ENCODE results near the gene GNGT1. TPM values are rescaled to one million over a fixed set of nuclear protein-coding genes. Genes with fewer than 3 reads are reported as not detected.

The GNGT1 gene
- polyA plus RNA-seq, 1 of the 3 experiments (the other 2 are of a cell fraction) = 0.15 TPM

DNA sequence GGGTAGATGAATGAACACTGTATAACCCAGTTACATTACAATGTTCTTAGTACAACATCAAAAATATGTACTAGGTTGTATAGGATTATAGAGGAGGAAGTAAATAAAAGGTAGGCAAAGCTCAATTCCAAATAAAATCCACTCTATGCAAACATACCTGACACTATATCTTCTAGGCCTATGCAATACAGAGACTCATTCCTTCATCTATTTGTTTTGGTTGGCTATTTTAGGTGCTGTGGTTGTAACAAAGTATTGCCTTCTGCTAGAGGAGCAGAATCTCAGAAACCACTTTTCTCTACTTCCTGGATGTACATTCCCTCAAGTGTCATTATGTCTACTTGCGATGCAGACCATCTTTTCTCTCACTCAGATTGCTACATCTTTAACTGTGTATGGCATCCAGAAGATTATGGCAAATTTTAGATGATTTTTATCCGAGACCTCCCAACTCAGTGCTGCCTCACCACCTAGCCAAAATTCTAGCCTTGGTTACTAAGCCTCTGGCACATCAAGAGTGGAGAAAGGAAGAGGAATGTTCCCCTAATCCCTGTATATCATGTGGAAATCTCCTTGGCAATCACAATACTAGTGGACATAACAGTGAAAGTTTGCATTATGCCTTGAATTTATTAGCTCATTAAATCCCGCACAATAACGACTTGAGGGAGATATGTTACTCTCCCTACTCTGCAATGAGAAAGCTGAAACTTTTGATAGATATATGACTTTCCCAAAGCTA is 10.3 kb upstream of the GNGT1 start (continued):
- no peak for TF ChIP-seq FOXM1 (IDR thresholded peaks at IDR 0.05; ENCODE audit: low read depth)

DNA sequence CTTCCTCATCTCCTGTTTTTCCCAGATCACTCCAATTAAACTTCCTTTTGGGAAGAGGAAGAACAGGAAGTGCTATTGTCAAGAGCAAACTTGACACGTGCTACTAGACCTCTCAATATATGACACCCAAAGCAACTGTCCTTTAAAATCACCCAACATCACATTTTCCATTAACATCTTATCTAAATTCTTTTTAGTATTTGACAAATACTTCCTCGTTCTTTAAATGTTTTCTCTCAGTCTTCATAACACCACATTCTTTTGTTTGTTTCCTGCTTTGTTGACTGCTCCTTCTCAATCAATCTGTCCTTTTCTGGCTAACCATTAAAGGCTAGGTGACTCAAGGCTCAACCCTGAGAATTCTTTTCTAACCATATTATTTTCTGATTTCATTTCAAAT is 8.7 kb upstream of the GNGT1 start:
- TF ChIP-seq RAD21 (IDR thresholded peaks at IDR 0.05; ENCODE audit: low read length) (no peak), POLR2AphosphoS5 (IDR thresholded peaks at IDR 0.05; ENCODE audit: low read depth, low read length) (no peak), FOXM1 (IDR thresholded peaks at IDR 0.05; ENCODE audit: low read depth) (no peak), JUND (IDR thresholded peaks at IDR 0.05) (no peak), RXRA (IDR thresholded peaks at IDR 0.05; ENCODE audit: borderline replicate concordance, low read depth) (no peak), FOXJ3 (CRISPR knock-in tag; IDR thresholded peaks at IDR 0.05) (no peak), SMC3 (IDR thresholded peaks at IDR 0.05; ENCODE audit: low read depth, low read length) (no peak), FOSL2 (IDR thresholded peaks at IDR 0.05; ENCODE audit: borderline replicate concordance, low read depth) (no peak), EP300 (IDR thresholded peaks at IDR 0.05; ENCODE audit: borderline replicate concordance in 1 of 2, low read depth in 1 of 2, low read length in 1 of 2) (no peak), NFIC (IDR thresholded peaks at IDR 0.05; ENCODE audit: borderline replicate concordance) (no peak), RCOR1 (IDR thresholded peaks at IDR 0.05; ENCODE audit: low read length) (no peak), YY1 (IDR thresholded peaks at IDR 0.05; ENCODE audit: low read depth) (no peak)
- TF ChIP-seq, protein P1, sequence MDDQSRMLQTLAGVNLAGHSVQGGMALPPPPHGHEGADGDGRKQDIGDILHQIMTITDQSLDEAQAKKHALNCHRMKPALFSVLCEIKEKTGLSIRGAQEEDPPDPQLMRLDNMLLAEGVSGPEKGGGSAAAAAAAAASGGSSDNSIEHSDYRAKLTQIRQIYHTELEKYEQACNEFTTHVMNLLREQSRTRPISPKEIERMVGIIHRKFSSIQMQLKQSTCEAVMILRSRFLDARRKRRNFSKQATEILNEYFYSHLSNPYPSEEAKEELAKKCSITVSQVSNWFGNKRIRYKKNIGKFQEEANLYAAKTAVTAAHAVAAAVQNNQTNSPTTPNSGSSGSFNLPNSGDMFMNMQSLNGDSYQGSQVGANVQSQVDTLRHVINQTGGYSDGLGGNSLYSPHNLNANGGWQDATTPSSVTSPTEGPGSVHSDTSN (IDR thresholded peaks at IDR 0.05) = no peak
- TF ChIP-seq, protein P2, sequence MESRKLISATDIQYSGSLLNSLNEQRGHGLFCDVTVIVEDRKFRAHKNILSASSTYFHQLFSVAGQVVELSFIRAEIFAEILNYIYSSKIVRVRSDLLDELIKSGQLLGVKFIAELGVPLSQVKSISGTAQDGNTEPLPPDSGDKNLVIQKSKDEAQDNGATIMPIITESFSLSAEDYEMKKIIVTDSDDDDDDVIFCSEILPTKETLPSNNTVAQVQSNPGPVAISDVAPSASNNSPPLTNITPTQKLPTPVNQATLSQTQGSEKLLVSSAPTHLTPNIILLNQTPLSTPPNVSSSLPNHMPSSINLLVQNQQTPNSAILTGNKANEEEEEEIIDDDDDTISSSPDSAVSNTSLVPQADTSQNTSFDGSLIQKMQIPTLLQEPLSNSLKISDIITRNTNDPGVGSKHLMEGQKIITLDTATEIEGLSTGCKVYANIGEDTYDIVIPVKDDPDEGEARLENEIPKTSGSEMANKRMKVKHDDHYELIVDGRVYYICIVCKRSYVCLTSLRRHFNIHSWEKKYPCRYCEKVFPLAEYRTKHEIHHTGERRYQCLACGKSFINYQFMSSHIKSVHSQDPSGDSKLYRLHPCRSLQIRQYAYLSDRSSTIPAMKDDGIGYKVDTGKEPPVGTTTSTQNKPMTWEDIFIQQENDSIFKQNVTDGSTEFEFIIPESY (IDR thresholded peaks at IDR 0.05; ENCODE audit: borderline replicate concordance, low read depth) = no peak
- TF ChIP-seq, protein P3, sequence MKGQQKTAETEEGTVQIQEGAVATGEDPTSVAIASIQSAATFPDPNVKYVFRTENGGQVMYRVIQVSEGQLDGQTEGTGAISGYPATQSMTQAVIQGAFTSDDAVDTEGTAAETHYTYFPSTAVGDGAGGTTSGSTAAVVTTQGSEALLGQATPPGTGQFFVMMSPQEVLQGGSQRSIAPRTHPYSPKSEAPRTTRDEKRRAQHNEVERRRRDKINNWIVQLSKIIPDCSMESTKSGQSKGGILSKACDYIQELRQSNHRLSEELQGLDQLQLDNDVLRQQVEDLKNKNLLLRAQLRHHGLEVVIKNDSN (IDR thresholded peaks at IDR 0.05; ENCODE audit: borderline replicate concordance, low read depth) = no peak
- TF ChIP-seq, protein P4, sequence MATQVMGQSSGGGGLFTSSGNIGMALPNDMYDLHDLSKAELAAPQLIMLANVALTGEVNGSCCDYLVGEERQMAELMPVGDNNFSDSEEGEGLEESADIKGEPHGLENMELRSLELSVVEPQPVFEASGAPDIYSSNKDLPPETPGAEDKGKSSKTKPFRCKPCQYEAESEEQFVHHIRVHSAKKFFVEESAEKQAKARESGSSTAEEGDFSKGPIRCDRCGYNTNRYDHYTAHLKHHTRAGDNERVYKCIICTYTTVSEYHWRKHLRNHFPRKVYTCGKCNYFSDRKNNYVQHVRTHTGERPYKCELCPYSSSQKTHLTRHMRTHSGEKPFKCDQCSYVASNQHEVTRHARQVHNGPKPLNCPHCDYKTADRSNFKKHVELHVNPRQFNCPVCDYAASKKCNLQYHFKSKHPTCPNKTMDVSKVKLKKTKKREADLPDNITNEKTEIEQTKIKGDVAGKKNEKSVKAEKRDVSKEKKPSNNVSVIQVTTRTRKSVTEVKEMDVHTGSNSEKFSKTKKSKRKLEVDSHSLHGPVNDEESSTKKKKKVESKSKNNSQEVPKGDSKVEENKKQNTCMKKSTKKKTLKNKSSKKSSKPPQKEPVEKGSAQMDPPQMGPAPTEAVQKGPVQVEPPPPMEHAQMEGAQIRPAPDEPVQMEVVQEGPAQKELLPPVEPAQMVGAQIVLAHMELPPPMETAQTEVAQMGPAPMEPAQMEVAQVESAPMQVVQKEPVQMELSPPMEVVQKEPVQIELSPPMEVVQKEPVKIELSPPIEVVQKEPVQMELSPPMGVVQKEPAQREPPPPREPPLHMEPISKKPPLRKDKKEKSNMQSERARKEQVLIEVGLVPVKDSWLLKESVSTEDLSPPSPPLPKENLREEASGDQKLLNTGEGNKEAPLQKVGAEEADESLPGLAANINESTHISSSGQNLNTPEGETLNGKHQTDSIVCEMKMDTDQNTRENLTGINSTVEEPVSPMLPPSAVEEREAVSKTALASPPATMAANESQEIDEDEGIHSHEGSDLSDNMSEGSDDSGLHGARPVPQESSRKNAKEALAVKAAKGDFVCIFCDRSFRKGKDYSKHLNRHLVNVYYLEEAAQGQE (IDR thresholded peaks at IDR 0.05; ENCODE audit: low read depth, low read length) = no peak
- no peak overlapping the region for H2AFZ ChIP-seq (ENCODE audit: low read depth)
- no peak overlapping the region for H3K4me2 ChIP-seq
- no peak overlapping the region for H3K4me3 ChIP-seq (ENCODE audit: low read depth in 2 of 2, low read length in 1 of 2)
- CTCF ChIA-PET = interaction anchor here (0.9 kb wide), 1 partner anchor 7 kb away, joined by 3 read pairs; the partner anchor contains the start of gene TFPI2
- peaks cover 0 to 3% of the 10 kb centered on the region in 2 experiments; a peak in 2 of 4 replicates for H3K4me1 ChIP-seq (ENCODE audit: control insufficient read depth in 1 of 2, insufficient read depth in 2 of 2, low read depth in 1 of 2, low read length in 1 of 2)
- H3F3A ChIP-seq (replicated peaks; ENCODE audit: insufficient read depth) = no peaks in the 10 kb centered on the region
- no peaks in the 10 kb centered on the region for H4K20me1 ChIP-seq (ENCODE audit: insufficient read depth)
- POLR2A ChIA-PET = no interaction called here
- no peak overlapping the region for H3K27ac ChIP-seq (ENCODE audit: low read depth in 2 of 2, low read length in 1 of 2)
- H3K79me2 ChIP-seq (ENCODE audit: insufficient read depth) = no peaks in the 10 kb centered on the region
- no peaks in the 10 kb centered on the region for H3K9me3 ChIP-seq
- H3K9me2 ChIP-seq = no peaks in the 10 kb centered on the region
- DNase-seq = no peak
- H3K36me3 ChIP-seq (replicated peaks in 1 of 2; ENCODE audit: control insufficient read depth in 1 of 2, insufficient read depth in 2 of 2, low read length in 1 of 2) = no peaks in the 10 kb centered on the region
- WGBS (ENCODE audit: low lambda C conversion rate) = 71% methylated on average over 2 of the region's 2 CpGs
- H3K9ac ChIP-seq = no peak overlapping the region
- H3K27me3 ChIP-seq (ENCODE audit: insufficient read depth) = no peaks in the 10 kb centered on the region

Measured in SK-N-SH (cell line).